ENCODE measurements around the gene C11orf86.
"Not testable (repeated sequence)": the region's sequence is repeated elsewhere in the genome, so short reads cannot be mapped to it uniquely, and the experiment has no call there.

C11orf86 gene

GRCh38 chr11:66989360-66989759 is 14.3 kb downstream of the C11orf86 start:
- DNase-seq (ENCODE audit: low read depth) = not testable (repeated sequence)

- no peak for DNase-seq (ENCODE audit: low read depth)
Observed at GRCh38 chr11:66992041-66992440, 16.9 kb downstream of the C11orf86 start.

GRCh38 chr11:66996609-66997273 is 21.6 kb downstream of the C11orf86 start:
- no peak for DNase-seq (ENCODE audit: low read depth)

DNA sequence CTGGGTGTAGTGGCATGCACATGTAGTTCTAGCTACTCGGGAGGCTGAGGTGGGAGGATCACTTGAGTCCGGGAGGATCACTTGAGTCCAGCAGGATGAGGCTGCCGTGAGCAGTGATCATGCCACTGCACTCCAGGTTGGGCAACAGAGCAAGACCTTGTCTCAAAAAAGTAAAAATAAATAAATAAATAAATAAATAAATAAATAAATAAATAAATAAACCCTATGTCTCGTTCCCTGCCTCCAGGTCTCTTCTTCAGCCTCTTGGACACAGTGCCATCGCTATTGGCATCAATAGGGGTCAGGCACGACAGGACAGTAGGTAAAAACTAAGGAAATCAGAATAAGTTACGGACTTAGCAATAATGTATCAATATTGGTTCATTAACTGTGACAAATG is 24.5 kb downstream of the C11orf86 start:
- no peak for DNase-seq (ENCODE audit: low read depth)

DNA sequence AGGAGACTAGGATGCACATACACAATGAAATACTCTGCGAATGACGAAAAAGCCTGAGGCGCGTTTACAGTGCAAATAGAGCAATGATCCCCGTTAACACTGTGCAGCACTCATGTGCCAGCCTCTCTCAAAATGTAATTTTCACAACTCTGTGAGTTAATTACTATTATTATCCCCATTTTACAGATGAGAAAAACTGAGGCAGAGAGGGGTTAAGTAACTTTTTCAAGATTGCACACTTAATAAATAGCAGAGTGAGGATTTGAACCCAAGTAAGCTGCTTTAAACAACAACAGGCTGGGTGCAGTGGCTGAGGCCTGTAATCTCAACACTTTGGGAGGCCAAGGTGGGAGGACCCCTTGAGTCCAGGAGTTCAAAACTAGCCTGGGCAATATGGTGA is 26.2 kb downstream of the C11orf86 start:
- no peak for DNase-seq (ENCODE audit: low read depth)

GRCh38 chr11:67002297-67002913 is 27.3 kb downstream of the C11orf86 start:
- DNase-seq (ENCODE audit: low read depth) = no peak

- no peak for DNase-seq (ENCODE audit: low read depth)
Observed at GRCh38 chr11:67002921-67003411, 27.9 kb downstream of the C11orf86 start.

GRCh38 chr11:67005200-67005599 is 30.1 kb downstream of the C11orf86 start:
- DNase-seq (ENCODE audit: low read depth) = not testable (repeated sequence)

GRCh38 chr11:67006029-67006884 is 31.2 kb downstream of the C11orf86 start:
- DNase-seq (ENCODE audit: low read depth) = no peak

- DNase-seq (ENCODE audit: low read depth) = no peak
Observed at GRCh38 chr11:67007126-67007525, 32.0 kb downstream of the C11orf86 start.

DNA sequence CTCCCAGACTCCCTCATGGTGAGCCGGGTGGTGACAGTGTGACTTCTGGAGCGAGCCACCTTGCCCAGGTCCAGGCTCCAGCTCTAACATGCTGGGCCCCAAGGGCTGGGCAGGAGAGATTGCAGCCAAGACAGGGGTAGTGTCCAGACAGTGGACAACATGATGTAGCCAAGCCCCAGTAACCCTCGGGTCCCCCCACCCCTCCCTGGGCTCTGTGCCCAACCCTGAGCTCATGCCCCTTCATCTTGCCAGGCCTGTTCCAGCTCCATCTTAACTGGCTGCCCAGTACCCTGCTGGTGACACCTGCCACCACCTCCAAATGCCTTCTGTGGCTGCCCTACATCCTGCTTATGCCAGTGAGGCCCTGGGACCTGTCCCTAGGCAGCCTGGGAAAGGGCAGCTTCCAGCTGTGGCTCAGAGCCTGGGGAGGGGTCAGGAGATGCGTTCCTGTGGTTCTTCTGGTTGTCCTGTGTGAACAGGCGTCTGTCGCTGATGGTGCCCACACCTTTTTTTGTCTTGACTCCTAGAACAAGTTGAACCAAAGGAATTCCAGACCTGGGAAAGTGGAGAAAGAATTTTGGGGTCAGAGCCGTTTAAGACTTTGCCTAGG is 35.3 kb downstream of the C11orf86 start:
- no peak for DNase-seq (ENCODE audit: low read depth)

DNA sequence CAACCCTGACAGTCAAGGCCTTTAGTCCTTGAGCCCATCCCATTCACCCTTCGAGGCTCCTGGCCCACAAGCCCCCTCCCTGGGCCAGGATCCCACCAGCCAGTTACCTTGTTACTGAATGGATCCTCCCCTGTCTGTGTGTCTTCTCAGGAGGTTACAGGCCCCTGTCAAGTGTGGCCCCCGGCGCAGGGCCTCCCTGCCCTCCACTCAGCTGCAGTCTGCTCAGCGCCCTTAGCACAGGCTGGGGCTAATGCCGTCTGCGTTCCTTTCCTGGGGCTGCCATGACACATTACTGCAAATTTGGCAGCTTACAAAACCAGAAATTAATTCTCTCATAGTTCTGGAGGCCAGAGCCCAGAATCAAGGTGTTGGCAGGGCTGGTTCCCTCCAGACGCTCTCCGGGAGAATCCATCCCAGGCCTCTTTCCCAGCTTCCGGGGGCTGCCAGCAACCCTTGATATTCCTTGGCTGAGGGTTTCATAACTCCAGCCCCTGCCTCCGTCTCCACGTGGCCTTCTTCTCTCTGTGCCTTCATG is 38.5 kb downstream of the C11orf86 start:
- no peak for DNase-seq (ENCODE audit: low read depth)

DNA sequence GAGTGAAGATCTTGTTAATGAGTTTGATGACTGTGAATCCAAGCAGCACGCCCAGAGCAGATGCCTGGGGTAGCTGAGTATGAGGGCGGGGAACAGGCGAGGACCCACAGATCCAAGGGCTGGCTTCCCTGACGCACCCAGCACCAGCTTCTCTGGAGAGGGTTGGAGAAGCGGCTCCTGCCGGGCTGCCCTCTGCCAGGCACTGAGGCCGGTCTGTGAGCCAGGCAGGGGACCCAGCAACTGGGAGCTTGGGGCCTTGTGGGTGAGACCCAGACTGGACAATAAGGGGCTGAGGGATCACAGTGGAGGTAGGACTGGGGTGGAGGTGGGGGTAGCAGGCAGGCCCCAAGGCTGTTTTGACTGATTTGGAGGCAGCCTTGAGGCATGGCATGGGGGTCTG is 39.2 kb downstream of the C11orf86 start:
- no peak for DNase-seq (ENCODE audit: low read depth)

- DNase-seq (ENCODE audit: low read depth) = no peak
Observed at GRCh38 chr11:67015048-67015447, 39.9 kb downstream of the C11orf86 start.

- DNase-seq (ENCODE audit: low read depth) = no peak
Observed at GRCh38 chr11:67016550-67016949, 41.4 kb downstream of the C11orf86 start.

DNA sequence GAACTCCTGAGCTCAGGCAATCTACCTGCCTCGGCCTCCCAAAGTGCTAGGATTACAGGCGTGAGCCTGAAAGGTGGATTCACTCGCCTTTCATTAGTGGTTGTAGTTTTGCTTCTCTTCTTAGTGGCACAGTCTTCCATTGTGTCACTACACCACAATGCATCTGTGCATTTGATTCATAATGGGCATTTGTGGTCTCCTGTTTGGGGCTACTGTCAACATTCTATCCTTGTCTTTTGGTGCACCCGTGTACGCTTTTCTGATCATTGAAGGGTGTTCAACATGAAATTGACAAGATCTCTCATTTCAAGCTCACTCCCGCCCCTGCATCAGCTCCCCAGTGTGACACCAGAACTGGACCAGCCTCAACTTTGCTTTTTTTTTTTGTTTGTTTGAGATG is 45.8 kb downstream of the C11orf86 start:
- DNase-seq (ENCODE audit: low read depth) = no peak

DNA sequence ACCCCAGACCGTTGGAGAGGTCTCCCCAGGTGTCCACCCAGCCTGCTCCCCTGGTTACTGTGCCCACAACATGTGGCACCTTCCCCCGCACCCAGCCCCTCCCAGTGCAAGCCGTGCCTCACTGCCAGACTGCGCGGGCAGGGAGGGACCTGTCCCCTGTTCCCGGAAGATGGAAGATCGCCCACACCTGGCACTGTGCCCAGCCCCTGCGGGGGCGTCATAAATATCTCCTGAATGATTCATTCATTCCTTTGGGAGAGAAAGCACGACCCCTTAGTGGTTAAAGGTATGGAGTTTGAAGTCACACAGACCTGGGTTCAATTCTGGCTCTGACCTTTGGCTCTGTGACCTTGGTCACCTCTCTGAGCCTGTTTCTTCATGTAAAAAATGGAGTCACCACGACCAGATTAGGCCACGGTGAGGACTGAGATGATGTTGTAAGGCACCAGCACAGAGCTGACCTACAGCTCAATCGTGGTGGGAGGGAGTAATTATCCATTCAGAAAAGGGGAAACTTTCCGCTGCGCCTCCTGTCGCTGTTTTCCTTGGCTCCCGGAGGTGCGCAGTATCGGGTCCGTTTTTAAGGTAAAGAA is 47.3 kb downstream of the C11orf86 start:
- DNase-seq (ENCODE audit: low read depth) = no peak

DNA sequence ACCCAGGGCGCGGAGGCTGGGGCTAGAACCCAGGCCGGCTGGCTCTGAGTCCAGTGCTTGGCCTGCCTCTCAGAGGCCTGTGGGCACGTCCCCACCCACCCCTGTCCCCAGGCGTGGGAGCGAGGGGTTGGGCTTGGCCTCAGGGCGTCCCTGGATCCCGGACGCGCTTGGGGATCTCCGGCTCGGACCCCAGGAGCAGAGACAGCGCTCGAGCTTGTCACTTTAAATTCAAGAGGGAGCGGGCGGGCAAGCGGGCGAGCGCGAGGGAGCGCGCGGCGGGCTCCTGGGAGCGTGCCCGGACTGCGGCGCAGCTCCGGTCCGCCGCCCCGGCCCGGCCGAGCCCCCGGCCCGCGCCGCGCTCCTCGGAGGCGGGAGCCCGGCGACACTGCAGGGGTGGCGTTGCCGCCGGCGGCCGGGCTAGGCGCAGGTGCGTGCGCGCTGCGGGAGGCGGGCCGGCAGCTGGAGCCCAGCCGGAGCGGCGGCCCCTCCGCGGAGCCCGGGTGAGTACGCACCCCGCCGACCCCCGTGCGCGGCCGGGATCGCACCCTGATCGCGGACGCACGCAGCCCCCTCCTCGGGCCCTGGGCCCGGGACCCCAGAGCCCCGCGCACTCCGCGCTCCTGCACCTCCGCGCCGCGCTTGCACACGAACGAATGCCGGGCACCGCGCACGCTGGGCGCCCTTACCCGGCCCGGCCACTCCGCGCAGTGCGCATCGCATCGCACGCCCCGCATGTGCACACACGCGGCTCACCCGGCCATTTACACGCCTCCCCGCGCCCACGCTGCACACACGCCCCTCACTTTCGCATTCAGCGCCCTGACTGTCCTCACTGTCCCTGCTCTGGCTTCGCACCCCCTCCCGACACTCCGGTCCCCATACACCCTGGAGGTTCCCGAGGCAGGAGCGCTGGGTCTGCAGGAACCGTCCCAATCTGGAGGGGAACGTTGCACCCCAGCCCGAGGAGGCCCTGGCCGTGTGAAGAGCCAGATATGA is 48.2 kb downstream of the C11orf86 start, which contains the start of gene SYT12:
Gene SYT12 (plus strand): TSS at position 174 of the 996 bp plus-strand sequence. CDS start 7,011 bp downstream, outside the sequence.
- DNase-seq (ENCODE audit: low read depth) = no peak

GRCh38 chr11:67023957-67024353 is 48.9 kb downstream of the C11orf86 start:
- no peak for DNase-seq (ENCODE audit: low read depth)

DNA sequence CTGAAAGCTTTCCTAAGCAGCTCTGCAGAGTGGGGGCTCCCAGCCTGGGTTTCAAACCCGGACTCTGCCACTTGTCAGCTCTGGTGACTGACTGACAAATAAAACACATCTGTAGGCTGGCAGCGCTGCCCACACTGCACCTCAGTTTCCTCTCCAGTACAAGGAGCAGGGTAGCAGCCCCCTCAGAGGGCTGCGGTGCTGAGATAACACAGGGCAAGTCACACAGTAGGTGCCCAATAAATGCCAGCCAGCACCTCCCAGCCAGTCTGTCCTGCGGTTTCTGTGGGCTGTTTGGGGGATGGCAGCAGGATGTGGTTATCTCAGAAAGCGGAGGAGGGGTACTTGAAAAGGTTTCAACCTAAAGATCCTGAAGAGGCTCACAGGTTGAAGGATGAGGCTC is 49.3 kb downstream of the C11orf86 start:
- no peak for DNase-seq (ENCODE audit: low read depth)
